ENCODE data around the gene HCK.

Gene HCK

DNA sequence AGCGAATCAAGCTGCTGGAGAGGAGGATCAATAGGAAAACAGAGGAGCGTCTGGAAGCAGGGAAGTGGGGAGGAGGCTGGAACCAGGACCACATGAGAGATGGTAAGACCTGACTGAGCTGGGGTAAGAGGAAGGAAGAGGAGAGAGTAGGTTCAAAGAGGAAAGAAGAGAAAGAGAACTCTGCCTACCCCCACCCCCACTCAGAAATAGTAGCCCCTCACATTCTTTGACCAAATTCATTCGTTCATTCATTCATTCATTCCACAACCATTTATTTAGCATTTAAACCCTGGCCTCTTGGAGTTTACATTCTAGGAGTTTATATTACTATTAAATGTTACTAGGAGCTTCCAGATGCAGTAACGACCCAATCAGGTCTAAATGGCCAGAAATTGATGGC is 15.8 kb upstream of the HCK start:
- no peak for TF ChIP-seq GATA3 (IDR thresholded peaks at IDR 0.05; ENCODE audit: low read depth, low read length)
- no peak for TF ChIP-seq GATA2 (IDR thresholded peaks at IDR 0.05; ENCODE audit: low read depth, low read length)

DNA sequence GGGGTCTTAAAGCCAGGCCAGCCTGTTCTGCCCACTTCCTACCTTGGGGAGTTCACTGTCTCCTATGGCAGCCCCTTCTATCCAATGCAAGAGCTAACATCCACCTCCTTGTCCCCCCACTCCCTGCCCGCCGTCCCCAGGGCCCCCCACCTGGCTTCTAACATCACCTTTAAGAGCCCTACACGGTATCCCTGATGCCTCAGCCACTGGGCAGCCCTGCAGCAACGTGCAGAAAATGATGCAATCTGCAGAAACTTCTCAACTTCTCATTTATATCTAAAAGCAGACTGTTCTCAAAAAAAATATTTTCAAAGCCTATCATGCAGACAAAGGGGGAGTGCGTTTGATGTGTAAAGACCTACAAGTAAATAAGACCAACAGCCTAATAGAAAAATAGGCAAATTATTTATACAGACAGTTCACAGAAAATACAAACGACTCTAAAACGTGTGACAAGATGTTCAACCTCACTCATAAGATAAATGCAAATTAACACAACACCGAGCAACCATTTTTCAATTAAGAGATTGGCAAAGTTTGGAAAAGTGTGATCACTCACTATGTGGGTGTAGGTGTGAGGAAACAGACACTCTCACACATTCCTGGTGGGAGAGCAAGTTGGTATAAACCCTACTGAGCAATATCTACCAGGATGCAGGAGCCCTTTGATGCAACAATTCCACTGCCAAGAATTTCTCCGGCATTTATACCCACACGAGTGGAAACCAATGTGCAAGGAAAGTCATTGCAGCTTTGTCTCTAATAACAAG is 15.1 kb upstream of the HCK start:
- TF ChIP-seq GATA2 (IDR thresholded peaks at IDR 0.05; ENCODE audit: low read depth, low read length) (no peak), GATA3 (IDR thresholded peaks at IDR 0.05; ENCODE audit: low read depth, low read length) (no peak)

DNA sequence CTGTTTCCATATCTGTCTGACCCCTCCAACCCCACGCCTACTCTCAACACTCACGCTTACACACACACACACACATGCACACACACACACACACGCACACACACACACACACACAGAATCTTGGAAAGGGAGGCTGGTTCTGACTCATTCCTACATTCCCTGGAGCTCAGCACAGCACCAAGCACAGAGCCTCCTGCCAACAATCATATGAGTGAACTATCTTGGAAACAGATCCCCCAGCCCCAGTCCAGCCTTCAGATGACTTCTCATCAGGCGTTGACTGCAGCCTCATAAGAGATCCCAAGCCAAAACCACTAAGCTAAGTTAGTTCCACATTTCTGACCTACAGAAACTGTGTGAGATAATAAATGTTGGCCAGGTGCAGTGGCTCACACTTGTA is 14.1 kb upstream of the HCK start:
- TF ChIP-seq GATA3 (IDR thresholded peaks at IDR 0.05; ENCODE audit: low read depth, low read length) (no peak), GATA2 (IDR thresholded peaks at IDR 0.05; ENCODE audit: low read depth, low read length) (no peak)

DNA sequence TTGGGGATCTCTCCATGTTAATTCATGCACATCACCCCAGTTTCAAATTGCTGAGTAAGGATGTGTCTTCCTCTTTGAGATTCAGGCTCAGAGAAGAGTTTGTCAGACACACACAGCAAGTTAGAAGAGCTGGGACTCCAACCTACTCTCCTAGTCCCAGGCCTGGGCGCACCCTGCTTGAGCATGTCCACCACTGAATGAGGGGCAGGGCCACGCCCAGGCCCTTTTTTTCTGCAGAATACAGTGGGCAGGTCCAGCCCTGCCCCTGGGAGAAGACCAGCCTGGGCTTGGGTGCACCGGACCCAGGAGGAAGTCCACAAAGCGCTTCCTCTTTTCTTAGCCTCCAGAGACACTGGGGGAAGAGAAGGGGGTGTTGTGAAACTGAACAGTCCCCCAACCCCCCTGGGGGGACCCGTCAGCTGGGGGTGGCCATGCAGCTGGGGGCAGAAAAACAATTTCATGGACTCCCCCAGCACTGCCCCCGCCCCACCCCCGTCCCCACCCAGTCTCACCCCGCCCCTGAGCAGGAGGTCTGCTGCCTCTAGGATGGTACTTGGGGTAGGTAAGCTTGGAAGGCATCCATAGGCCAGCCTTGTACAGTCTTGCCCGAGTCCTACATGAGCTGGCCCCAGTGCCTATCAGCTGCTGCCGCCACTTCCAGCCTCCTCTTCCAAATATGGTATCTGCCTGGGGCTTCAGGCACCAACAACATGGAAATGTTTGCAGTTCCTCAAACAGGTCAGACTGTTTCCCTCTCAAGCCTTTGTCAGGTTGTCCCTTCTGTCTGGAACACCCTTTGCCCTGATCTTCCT is 11.7 kb upstream of the HCK start:
- no peak for TF ChIP-seq GATA3 (IDR thresholded peaks at IDR 0.05; ENCODE audit: low read depth, low read length)

DNA sequence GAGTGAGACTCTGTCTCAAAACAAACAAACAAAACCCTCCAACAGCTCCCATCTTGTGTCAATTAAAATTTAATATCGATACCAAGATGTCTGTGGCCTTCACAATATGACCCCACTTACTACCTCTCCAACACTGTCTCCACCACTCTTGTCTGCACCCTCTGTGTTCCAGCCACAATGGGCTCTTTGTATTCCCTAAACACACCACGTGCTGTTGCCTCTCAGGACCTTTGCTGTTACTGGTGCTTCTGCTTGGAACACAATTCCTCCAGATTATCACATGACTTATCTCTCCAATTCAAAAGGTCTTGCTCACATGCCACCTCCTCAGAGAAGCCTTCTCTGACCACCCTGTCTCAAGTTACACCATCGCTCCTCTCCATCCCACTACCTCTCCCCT is 6.0 kb upstream of the HCK start:
- TF ChIP-seq GATA3 (IDR thresholded peaks at IDR 0.05; ENCODE audit: low read depth, low read length): no peak
- TF ChIP-seq GATA2 (IDR thresholded peaks at IDR 0.05; ENCODE audit: low read depth, low read length): no peak

DNA sequence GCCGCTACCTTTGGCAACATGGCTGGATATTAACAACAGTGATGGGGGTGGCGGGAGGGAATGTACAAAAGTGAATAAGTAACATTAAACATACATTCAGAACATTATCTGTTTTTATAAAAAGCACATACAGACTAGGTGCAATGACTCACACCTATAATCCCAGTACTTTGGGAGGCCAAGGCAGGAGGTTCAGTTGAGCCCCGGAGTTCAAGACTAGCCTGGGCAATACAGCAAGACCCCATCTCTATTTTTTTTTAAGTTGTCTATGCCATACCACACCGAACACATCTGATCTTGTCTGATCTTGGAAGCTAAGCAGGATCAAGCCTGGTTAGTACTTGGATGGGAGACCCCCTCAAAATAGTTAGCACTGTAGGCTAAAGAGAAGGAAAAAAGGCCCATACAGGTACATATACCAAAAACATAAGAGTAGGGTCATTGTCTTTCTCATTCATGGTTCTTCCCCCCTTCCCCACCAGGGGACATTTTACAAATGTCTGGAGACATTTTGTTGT is 1.7 kb upstream of the HCK start:
- TF ChIP-seq GATA3 (IDR thresholded peaks at IDR 0.05; ENCODE audit: low read depth, low read length) (no peak), GATA2 (IDR thresholded peaks at IDR 0.05; ENCODE audit: low read depth, low read length) (no peak)

DNA sequence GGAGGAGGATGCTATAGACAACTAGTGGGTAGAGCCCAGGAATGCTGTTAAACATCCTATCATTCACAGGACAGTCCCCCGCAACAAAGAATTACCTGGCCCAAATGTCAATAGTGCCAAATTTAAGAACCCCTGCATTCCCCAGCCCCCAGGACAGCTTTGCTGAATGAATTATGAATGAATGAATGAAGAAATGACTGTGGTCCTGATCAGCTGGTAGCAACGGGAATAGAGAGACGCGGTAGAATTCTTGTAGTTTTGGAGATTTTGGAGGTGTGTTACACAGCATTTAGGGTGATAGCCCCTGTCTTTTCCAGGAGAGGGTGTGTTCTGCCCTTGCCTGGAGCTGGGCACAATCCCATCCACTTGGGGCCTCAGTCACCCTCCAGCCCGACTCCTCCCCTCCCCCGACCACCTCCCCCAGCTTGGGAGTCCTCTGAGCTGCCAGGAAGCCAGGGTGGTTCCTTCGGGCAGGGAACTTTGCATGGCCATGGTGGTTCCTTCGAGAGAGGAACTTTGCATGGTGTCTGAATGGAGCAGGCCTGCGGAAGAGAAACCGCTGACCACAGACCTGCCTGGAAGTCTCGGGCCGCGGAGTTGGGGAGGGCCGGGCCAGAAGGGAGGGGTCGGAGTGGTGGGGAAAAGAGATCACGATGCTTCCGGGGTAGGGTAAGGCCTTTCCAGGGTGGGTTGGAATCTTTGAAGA is 1.0 kb upstream of the HCK start:
- TF ChIP-seq GATA2 (IDR thresholded peaks at IDR 0.05; ENCODE audit: low read depth, low read length): no peak

DNA sequence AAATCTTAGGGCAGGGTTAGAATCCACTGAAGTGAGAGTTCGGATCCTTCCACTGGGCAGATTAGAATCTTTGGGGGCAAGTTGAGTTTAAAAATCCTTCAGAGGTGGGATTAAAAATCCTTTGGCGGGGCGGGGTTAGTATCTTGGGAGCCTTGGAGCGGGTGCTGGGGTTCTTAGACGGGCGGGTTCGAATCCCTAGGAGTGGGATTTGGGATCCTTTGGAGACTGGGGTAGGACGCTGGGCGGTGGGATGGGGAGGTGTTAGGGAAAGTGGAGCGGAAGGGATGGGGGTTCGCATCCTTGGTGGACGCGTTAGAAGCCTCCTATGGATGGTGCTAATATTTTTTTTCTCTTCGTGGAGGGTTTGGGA is 337 bp upstream of the HCK start:
- no peak for TF ChIP-seq GATA3 (IDR thresholded peaks at IDR 0.05; ENCODE audit: low read depth, low read length)
- TF ChIP-seq GATA2 (IDR thresholded peaks at IDR 0.05; ENCODE audit: low read depth, low read length): no peak

DNA sequence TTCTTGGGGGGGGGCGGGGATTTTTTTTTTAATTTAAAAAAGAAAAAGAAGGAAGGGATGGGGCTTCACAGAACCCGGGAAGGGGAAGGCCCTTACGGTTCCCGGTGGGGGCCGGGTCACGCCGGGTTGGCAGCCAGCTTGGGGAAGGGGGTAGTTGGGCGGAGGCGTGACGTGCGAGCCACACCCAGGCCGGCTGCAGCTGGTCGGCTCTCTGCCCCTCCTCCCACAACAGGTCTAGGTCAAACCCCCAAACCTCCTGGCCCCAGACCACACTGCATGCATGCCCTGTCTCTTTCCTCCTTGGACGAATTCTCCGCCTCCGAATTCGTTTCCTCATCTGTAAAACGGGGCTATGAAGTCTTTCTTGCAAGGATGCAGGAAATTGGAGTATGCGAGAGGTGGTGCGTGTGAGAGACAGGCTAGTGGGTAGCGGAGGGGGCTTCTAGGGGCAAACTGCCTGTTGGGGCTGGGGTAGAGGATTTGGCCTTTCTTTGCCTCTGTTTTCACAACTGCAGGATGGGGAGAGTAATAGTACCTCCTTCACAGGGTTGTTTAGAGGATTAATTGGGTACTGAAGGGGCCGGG is 828 bp downstream of the HCK start:
- no peak for TF ChIP-seq GATA3 (IDR thresholded peaks at IDR 0.05; ENCODE audit: low read depth, low read length)
- TF ChIP-seq GATA2 (IDR thresholded peaks at IDR 0.05; ENCODE audit: low read depth, low read length): no peak

DNA sequence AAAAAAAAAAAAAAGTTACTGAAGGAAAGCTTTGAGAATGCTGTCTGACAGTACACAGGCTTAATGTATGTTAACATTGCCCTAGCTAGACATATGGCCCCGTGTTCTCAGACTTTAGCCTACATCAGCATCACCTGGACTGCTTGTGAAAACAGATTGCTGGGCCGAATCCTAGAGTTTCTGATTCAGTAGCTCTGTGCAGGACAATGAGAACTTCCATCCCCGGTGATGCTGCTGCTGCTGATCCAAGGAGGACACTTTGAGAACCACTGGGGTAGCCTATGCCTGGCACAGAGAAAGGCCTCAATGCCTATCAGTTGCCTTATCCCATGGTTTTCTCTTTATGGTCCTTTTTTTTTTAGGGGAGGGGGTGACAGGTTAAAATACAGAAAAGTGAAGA is 1.6 kb downstream of the HCK start:
- no peak for TF ChIP-seq GATA2 (IDR thresholded peaks at IDR 0.05; ENCODE audit: low read depth, low read length)
- no peak for TF ChIP-seq GATA3 (IDR thresholded peaks at IDR 0.05; ENCODE audit: low read depth, low read length)

DNA sequence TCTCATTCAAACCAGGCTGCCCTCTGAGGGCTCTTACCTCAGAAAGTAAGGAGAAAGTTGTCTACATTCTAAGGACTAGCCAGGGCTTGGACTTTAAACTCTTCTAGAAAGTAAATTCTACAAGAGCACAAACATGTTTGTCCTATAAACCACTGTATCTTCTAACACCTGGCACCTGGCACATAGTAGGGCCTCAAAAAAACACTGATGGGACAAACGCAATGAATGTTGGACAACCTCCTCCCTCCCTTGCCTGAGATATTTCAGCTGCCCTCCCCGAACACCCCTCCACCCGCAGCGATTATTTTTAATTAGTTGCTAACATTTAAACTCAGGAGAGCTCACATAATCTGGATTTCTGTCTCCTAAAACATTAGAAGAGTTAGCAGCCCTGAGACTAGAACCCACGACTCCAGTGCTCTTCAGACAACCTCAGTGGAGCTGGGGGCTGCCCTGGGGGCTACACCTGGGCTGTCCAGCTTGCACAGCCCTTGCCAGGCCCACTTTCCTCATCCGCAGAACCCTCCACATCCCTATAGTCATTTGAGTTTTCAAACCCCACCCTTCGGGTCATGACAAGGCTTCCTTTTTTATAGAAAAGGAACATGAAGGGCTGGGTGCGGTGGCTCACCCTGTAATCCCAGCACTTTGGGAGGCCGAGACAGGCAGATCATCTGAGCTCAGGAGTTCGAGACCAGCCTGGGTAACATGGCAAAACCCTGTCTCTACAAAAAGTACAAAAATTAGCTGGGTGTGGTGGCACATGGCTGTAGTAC is 4.9 kb downstream of the HCK start:
- no peak for TF ChIP-seq GATA2 (IDR thresholded peaks at IDR 0.05; ENCODE audit: low read depth, low read length)

DNA sequence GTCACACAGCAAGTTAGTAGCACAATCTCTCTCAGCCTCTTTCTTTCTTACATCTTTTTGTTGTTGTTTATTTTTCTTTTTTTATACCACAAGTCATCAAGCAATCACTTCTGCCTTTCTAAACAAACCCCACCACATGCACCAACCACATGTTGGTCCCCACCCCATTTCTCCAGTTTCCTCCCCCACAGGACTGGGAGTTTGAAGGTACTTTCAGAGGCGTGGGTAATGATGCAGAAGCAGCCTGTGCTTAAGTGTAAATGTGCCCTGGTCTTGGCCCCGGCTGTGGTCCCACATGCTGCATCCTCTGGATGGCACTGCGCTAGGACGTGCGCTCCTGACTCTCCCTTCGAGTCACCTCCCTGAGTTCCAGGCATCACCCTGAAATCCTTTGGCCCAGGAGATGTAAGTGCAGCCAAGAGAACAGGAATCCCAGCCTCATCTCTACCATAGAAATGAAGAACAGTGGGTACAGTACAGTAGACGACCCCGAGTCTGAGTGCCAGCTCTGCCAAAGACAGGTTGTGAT is 5.7 kb downstream of the HCK start:
- TF ChIP-seq GATA3 (IDR thresholded peaks at IDR 0.05; ENCODE audit: low read depth, low read length) (no peak), GATA2 (IDR thresholded peaks at IDR 0.05; ENCODE audit: low read depth, low read length) (no peak)

DNA sequence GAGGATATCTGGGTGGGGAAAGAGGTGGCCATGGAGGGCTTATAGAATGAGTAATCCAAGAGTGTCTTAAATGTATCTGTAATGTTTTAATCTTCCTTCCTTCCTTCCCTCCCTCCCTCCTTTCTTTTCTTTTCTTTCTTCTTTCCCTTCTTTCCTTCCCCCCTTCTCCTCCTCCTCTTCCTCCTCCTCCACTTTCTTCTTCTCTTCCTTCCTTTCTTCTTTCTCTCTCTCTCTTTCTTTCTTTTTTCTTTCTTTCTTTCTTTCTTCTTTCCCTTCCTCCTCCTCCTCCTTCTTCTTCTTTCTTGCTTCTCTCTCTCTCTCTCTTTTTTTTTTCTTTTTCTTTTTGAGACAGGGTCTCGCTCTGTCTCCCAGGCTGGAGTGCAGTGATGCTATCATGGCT is 7.1 kb downstream of the HCK start:
- TF ChIP-seq GATA2 (IDR thresholded peaks at IDR 0.05; ENCODE audit: low read depth, low read length): no peak
- TF ChIP-seq GATA3 (IDR thresholded peaks at IDR 0.05; ENCODE audit: low read depth, low read length): no peak

Measured in SH-SY5Y (cell line).